Bronchial epithelial cell (primary cell): ENCODE results near the gene HIGD2A. TPM values are rescaled to one million over a fixed set of nuclear protein-coding genes. Genes with fewer than 3 reads are reported as not detected.

Source experiments
- DNase-seq: peaks from one replicate; pipeline ENCODE4 v3.0.0-alpha.2; 2010; ENCODE audit warnings: low read depth
- FAIRE-seq: peaks from 2 replicates; lab custom pipeline; 2011; peaks lifted over from hg19 to GRCh38; lab: Jason Lieb, UNC
- H3K27me3 ChIP-seq: 2 replicates; pipeline ENCODE4 v1.5.1; 2011; ENCODE audit warnings: low read length; ENCODE audit not compliant: control insufficient read depth, insufficient read depth
- H3K36me3 ChIP-seq: 2 replicates; pipeline ENCODE4 v1.5.1; 2011; ENCODE audit warnings: low read length; ENCODE audit not compliant: control insufficient read depth, insufficient read depth
- H3K4me3 ChIP-seq: 2 replicates; pipeline ENCODE4 v1.5.1; 2011; ENCODE audit warnings: mild to moderate bottlenecking, low read depth, low read length, control low read depth
- total RNA-seq: library from RNA; depleted of rRNA; stranded (reverse); fragments of >200 nt; gene quantifications from 2 replicates; pipeline ENCODE4 v1.2.1, GENCODE V29; 2014
- TF ChIP-seq, protein P1 (sequence below): IDR thresholded peaks from 2 replicates; pipeline ENCODE4 v1.5.1; 2011; ENCODE audit warnings: mild to moderate bottlenecking, moderate library complexity, low read length, control low read depth, inconsistent platforms; ENCODE audit not compliant: insufficient read depth, severe bottlenecking

Gene HIGD2A
- total RNA-seq, 1 donor from 2014 or later = 20.8 TPM

- DNase-seq = no peak
- Histone ChIP-seq H3K4me3 (no peak overlapping the region), H3K27me3 (no peaks in the 10 kb centered on the region), H3K36me3 (peaks cover 34% of the 10 kb centered on the region)
- TF ChIP-seq, protein P1, sequence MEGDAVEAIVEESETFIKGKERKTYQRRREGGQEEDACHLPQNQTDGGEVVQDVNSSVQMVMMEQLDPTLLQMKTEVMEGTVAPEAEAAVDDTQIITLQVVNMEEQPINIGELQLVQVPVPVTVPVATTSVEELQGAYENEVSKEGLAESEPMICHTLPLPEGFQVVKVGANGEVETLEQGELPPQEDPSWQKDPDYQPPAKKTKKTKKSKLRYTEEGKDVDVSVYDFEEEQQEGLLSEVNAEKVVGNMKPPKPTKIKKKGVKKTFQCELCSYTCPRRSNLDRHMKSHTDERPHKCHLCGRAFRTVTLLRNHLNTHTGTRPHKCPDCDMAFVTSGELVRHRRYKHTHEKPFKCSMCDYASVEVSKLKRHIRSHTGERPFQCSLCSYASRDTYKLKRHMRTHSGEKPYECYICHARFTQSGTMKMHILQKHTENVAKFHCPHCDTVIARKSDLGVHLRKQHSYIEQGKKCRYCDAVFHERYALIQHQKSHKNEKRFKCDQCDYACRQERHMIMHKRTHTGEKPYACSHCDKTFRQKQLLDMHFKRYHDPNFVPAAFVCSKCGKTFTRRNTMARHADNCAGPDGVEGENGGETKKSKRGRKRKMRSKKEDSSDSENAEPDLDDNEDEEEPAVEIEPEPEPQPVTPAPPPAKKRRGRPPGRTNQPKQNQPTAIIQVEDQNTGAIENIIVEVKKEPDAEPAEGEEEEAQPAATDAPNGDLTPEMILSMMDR = no peak
- no peak for FAIRE-seq
Measured at GRCh38 chr5:176350416-176350815, 38.1 kb upstream of the HIGD2A start.

- FAIRE-seq (no peak), DNase-seq (no peak)
- Histone ChIP-seq H3K4me3 (no peak overlapping the region), H3K27me3 (no peaks in the 10 kb centered on the region), H3K36me3 (peaks cover 31% of the 10 kb centered on the region)
- TF ChIP-seq, protein P1 = no peak
Measured at GRCh38 chr5:176352116-176352878, 36.3 kb upstream of the HIGD2A start.

DNA sequence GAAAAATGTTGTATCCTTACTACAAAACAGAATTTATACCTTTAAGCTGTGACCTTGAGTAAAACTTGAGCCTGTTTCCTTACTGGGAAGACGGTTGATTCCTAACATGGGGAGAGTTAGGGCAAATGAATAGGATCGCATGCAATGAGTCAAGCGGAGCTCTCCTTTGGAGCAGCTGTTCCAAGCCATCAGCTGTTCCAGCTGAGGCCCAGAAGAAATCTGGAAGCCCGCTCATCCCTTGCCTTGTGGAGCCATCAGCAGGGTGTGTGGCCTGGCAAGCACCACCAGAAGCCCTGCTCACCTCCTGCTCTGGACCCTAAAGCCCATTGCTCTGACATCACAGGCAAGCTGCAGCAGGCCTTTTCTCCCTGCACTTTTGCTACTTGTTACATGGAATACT is 35.0 kb upstream of the HIGD2A start:
- FAIRE-seq = no peak
- H3K36me3 ChIP-seq = peaks cover 26% of the 10 kb centered on the region
- no peak overlapping the region for H3K4me3 ChIP-seq
- no peak for DNase-seq
- TF ChIP-seq, protein P1 = no peak
- no peaks in the 10 kb centered on the region for H3K27me3 ChIP-seq

GRCh38 chr5:176355400-176356178 is 33.0 kb upstream of the HIGD2A start:
- no peak for DNase-seq
- Histone ChIP-seq H3K4me3 (no peak overlapping the region), H3K36me3 (peaks cover 24% of the 10 kb centered on the region), H3K27me3 (no peaks in the 10 kb centered on the region)
- TF ChIP-seq, protein P1 = peak; percentile 14
- no peak for FAIRE-seq

- DNase-seq (no peak), FAIRE-seq (no peak)
- TF ChIP-seq, protein P1 = no peak
- Histone ChIP-seq H3K4me3 (no peak overlapping the region), H3K27me3 (no peaks in the 10 kb centered on the region), H3K36me3 (peaks cover 23% of the 10 kb centered on the region)
Measured at GRCh38 chr5:176356179-176356566, 32.4 kb upstream of the HIGD2A start.
